Activated CD4-positive, CD25-positive, alpha-beta regulatory T cell (primary cell): ENCODE measurements around the gene GPHN.

Experiments
- DNase-seq, 4 experiments: peaks; one replicate each; lab custom pipeline; 2025; lab: John Stamatoyannopoulos, UW

Gene GPHN

GRCh38 chr14:66507722-66508546 is at the start of gene GPHN:
TSS of gene GPHN (plus strand) at chr14:66508147.
- DNase-seq, result peak; percentile 71 to 76 (median 73)

GRCh38 chr14:66459603-66460002 is 48.3 kb upstream of the GPHN start:
- no peak for DNase-seq

- DNase-seq, result no peak
These were observed 43.7 kb upstream of the GPHN start for GRCh38 chr14:66464261-66464660.

- no peak for DNase-seq
These were observed 39.1 kb upstream of the GPHN start for GRCh38 chr14:66468778-66469367.

- no peak for DNase-seq
These were observed 36.4 kb upstream of the GPHN start for GRCh38 chr14:66471584-66471983.

GRCh38 chr14:66472251-66472650 is 35.7 kb upstream of the GPHN start:
- no peak for DNase-seq

- no peak for DNase-seq
These were observed 34.7 kb upstream of the GPHN start for GRCh38 chr14:66473223-66473622.

GRCh38 chr14:66476964-66477363 is 31.0 kb upstream of the GPHN start:
- DNase-seq, result no peak

- DNase-seq, result no peak
These were observed 30.4 kb upstream of the GPHN start for GRCh38 chr14:66477567-66477966.

GRCh38 chr14:66482873-66483272 is 25.1 kb upstream of the GPHN start:
- DNase-seq, result no peak

GRCh38 chr14:66483322-66483721 is 24.6 kb upstream of the GPHN start:
- no peak for DNase-seq

- no peak for DNase-seq
These were observed 22.9 kb upstream of the GPHN start for GRCh38 chr14:66485029-66485428.

GRCh38 chr14:66485910-66486421 is 22.0 kb upstream of the GPHN start, which contains the start of gene CCDC196:
TSS of gene CCDC196 (plus strand) at chr14:66486371. CDS start at chr14:66486503, 132 bp downstream.
- no peak for DNase-seq

- no peak for DNase-seq
These were observed 20.8 kb upstream of the GPHN start for GRCh38 chr14:66487164-66487563.

- no peak for DNase-seq
These were observed 17.5 kb upstream of the GPHN start for GRCh38 chr14:66490143-66491111.

GRCh38 chr14:66493750-66494149 is 14.2 kb upstream of the GPHN start:
- no peak for DNase-seq

GRCh38 chr14:66495218-66496098 is 12.5 kb upstream of the GPHN start:
- no peak for DNase-seq

GRCh38 chr14:66496188-66496807 is 11.6 kb upstream of the GPHN start:
- no peak for DNase-seq

- DNase-seq, result no peak
These were observed 11.0 kb upstream of the GPHN start for GRCh38 chr14:66496911-66497310.

- no peak for DNase-seq
These were observed 9.6 kb upstream of the GPHN start for GRCh38 chr14:66498311-66498710.

GRCh38 chr14:66501592-66501991 is 6.4 kb upstream of the GPHN start:
- no peak for DNase-seq
